ENCODE results near the gene GOLGA2.
A peak's percentile ranks its signal among the peaks of the same experiment; 100 is the strongest.

Gene GOLGA2

GRCh38 chr9:128208386-128208785, 67.4 kb downstream of the GOLGA2 start:
- no peak for TF ChIP-seq CTCF (conservative IDR thresholded peaks at IDR 0.05; ENCODE audit: low read length)
- DNase-seq (ENCODE audit: low read depth) = peak; percentile 18
- no peak overlapping the region for H3K4me3 ChIP-seq (ENCODE audit: low read length)

GRCh38 chr9:128206916-128207910, 68.6 kb downstream of the GOLGA2 start:
- TF ChIP-seq CTCF (conservative IDR thresholded peaks at IDR 0.05; ENCODE audit: low read length) = no peak
- peak; percentile 29 for DNase-seq (ENCODE audit: low read depth)
- no peak overlapping the region for H3K4me3 ChIP-seq (ENCODE audit: low read length)

- no peak for DNase-seq (ENCODE audit: low read depth)
- TF ChIP-seq CTCF (conservative IDR thresholded peaks at IDR 0.05; ENCODE audit: low read length) = no peak
- H3K4me3 ChIP-seq (ENCODE audit: low read length) = no peak overlapping the region
Measured at GRCh38 chr9:128206484-128206883, 69.3 kb downstream of the GOLGA2 start.
